ENCODE data around the gene TNFAIP8L3.

Gene TNFAIP8L3

DNA sequence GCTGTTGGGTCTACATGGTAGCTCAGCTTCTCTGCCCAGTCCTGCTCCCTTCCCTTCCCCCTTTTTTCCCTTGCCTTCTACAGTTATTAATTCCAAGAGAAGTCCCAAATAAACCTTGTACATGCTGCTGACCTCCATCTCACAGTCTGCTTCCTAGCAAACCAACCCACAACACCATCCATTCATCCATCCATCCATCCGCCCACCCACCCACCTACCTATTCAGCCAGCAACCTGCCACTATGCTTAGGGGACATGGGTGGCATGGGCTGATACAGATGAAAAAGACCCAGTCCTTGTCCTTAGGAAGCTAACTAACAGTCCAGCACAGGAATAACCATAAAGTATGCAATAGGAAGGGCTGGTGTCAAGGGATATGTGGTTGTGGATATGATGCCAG, 5.7 kb downstream of the TNFAIP8L3 start:
- no peak for DNase-seq

DNA sequence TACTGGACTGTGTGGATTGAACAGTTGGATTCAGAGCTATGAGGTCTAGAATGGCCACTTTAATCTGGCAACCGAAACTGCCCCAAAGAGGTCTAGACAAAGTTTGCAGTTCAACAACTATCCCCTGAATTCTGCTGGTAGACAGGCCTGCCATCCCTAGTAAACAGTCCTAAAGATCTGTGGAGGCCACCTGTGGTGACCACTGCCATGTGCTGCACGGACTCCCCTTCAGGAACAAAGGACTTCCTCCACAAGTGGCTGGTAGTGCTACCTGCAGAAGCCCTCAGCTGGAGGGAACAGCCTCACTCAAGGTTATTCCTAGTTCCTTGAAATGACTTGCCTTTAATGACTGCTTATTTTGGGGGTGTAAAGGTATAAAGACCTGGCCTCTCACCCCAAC, 6.1 kb downstream of the TNFAIP8L3 start:
- DNase-seq: no peak

DNA sequence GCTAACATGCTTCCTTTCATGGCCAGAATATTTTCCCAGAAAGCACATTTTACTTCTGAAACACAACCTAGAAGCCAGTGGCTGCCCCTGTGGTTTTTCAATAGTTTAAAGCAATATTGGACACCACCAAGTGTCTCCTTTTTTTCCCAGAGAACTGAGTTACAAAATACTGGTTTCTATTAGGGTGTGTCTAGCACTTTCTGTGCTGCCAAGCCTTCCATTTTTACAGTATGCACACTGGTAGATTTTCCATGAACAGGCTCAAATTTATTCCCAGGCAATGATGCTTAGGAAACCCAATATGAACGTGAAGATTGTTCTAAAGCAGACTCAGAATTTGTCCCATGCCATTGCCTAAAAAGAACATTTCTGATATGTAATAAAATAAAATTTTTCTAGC, 7.2 kb downstream of the TNFAIP8L3 start:
- no peak for DNase-seq

DNA sequence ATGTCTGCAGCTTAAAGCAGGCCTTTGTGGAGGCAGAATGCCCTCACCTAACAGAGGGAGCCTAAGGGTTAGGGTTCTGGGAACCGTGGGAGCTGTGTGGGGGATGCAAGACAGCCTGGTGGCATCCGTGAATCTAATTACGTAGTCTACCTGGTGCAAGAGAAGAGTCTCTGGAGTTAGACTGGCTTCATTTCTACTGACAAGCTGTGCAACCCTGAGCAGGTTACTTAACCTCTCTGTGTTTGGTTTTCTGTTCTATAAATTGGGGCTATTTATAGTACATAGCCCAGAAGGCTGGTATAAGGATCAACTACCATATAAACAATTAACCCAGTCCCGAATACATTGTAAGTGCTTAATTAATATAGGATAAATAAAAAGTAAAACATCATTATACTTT, 8.3 kb downstream of the TNFAIP8L3 start:
- no peak for DNase-seq

DNA sequence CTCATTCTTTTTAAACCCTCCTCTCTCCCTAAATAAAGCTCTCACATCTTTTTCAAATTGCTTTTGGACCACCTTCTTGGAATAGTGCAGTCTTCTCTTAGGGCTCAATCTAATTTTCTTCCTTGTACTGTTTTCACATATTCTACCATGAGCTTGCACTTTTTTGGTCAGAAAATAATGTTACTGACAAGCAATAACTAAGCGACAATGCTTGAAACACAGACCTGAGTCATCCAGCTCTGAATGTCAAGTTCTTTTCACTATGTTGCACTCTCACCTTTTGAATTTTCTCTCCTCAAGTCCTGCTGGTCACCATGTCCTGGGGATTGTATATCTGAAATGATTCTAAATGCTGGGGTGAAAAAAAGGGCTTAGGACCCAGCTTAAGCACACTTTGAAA, 8.9 kb downstream of the TNFAIP8L3 start:
- no peak for DNase-seq

DNA sequence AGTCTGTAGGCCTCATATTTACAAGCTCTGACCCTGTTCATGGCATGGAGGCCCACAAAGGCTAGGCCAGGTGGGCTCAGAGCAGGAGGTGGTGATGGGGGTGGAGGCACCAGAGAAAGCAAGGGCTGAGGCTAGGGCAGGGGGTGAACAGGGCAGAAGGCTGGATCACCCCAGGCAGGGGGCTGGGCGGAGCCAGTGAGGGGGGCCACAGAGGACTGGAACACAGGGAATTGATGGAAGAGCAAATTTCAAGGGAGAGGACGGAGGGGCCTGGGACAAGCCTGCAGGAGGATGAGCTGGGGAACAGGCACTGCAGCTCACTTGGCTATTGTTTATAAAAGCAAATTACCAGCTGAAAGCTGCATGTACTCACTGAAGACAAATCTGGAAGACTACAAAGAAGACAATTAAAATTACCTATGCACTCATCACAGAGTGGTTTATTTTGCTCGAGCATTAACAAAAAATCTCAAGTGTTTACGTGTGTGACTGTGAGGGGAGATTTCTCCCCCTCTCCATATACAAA, 11.0 kb downstream of the TNFAIP8L3 start:
- DNase-seq: no peak

DNA sequence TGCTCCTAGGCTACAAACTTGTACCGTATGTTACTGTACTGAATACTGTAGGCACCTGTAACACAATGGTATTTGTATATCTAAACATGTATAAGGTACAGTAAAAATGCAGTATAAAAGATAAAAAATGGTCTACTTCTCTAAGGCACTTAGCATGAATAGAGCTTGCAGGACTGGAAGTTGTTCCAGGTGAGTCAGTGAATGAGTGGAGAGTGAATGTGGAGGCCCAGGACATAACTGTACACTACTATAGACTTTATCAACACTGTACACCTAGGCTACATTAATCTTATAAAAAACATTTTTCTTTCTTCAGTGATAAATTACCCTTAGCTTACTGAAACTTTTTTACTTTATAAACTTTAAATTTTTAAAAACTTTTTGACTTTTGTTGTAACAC, 12.5 kb downstream of the TNFAIP8L3 start:
- no peak for DNase-seq

DNA sequence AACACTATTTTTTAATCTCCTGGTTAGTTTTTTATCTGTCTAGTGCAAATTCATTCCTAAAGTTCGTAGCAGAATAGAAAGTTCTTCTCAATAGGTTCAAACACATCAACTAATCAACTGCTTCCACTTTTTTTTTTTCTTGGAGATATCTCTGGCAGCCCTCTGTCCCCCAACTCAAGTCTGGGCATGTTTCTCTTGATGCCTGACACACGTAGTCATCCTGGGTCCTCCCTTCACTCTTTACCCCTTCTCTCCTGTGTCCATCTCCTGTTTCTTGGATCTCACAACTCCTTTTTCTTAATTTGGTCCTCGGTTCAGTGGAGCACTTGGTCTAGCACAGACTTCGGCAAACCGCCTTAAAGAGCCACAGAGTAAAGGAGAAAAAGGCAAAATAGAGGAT, 14.4 kb downstream of the TNFAIP8L3 start:
- no peak for DNase-seq

DNA sequence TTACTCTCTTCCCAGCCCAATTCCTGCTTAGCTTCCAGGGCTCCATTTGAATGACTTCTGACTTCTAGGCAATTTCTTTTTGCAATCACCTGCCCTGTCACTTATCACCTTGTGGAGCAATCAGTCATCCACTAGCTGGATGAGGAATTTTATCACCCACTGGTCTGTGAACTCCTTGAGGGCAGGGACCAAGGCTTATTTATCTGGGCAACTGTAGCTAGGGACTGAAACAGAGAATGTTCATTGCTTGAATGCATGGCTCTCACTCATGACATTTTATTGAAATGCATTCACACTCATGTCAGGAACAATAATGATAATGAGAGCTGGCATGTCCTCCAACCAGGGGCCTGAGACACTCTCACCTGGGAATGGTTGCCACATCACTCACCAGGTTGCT, 15.5 kb downstream of the TNFAIP8L3 start:
- DNase-seq: no peak

DNA sequence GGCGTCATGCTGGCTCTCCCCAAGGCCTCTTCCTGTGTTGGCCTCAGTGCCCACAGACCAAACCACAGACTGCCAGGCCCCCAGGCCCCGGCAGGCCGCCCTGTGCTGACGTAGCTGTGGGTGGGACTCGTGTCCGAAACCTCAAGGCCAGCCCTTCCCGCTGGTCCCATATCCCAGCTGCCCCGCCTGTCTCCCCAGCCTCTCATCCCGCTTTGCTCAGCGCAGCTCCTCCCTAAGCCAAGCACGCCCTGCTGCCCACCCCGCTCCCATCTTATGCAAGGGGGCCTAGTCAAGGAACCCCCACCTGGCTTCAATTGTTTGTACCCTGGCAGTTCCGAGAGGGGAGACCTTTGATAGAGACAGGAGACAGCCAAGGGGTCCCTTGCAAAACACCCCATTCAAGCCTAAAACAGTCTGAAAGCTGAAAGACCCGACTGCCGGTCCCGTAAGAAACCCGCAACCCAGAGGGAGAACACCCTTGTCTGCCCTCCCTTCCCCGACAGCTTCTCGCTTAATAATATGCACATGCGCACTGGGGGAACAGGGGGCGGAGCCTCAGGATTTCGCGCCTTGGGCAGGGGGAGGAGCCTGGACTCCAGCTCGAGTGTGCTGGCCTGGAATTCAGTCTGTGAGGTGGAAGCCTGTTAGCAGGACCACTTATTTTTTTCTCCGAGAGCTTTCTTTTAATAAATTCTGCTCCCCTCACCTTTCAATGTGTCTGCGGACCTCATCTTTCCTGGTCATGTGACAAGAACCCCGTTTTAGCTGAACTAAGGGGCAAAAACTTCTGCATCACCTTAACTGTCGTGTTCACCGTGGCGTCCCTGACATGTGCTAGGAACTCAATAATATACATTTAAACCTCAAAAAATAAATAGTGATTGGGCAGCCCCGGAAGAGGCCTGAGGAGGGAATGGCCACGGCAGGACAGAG, 17.2 kb downstream of the TNFAIP8L3 start:
- DNase-seq: peak; percentile 53

DNA sequence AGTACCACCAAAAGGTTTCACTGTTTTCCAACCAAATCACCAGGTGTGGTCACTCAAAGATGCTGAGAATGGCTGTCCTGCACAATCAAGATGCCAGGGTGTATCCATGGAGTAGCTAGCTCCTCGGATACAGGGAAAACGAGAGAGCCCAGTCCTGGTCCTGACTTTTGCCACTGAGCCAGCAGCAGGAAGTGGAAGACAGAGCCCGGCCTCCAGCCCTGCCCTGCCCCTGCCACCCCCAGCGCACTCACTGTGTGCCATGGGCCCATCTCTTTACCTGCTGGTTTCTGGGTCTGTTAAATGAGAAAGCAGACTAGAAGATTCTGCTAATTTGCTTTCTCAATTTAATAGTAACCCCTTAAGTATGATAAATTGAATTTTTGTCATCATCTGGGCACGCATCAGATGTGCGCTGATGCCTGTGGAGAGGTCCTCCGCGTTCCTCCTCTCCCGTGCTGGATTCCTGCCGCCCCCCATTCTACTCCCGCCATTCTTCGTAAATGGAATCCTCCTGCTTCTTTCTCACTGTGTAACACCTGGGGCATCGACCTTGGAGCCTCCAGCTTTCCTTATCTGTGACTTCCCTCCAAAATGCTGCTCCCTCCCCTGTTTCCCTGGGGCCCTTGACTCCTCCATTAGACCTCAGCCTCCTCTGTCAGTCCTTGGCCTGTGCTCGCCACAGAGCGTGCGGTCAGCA, 18.0 kb downstream of the TNFAIP8L3 start:
- DNase-seq: no peak

DNA sequence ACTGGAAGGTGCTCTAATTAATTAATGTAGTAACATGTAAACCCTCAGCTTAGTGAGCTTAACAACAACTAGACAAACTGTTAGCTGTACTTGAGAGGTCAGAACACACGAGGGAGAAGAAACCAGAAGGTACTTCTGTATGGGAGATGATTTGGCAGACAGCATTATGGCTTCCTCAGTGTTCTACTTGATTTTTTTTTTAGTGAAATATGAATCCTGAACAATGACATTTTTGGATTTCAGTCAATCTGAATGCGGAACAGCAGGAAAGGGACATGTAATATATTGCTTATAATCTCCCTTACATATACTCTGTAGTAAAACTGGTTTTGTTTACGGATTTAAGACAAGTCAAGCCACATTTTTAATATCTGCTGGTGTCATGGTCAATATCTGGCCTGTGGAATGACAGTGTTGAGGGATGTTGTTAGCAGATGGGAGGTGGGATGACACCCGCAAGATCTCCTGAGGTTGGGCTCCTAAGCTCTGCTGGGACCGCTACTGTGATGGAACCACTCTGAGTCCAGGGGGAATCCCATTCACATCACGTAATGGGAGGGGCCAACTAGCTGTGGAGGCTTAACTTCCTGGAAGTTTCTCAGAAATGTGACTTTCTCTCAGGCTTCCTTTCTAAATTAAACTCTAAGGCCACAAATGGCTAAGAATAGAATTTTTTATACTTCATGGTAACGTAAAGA, 18.7 kb downstream of the TNFAIP8L3 start:
- no peak for DNase-seq

DNA sequence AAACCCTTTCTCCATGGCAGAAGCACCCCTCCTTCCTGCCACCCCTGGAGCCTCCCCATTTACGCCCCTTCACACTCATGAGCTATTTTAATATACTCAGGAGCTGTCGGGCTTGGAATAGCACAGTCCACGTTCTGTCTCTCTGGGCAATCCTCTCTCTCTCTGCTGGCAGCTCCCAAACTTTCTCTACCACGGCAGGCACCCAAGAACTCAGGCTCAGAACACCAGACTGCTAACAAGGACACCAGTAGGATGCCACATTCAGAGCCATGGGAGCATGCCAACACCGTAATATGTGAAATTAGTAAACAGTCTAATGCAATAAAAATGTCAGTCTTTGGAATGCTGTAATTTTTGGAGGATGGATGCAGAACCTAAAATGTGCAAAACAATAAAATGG, 19.3 kb downstream of the TNFAIP8L3 start:
- DNase-seq: no peak

DNA sequence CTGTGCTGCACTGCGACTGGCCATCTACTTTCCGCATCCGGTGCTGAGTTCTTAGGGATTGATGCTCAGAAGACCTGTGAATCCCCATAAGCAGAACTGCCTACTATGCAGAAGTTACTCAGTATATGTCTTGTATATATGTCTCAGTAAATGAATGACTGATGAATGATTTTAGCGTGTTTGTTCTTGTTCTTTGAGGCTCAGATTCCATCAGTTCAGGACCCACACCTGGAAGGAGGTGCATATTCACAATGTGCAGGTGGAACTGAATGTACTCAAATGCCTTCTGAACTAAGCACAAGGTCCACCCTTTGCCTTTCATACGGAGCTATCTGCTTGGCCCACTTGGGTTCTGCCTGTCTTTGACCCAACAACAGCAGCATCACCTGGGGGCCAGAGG, 19.8 kb downstream of the TNFAIP8L3 start:
- DNase-seq: no peak

DNA sequence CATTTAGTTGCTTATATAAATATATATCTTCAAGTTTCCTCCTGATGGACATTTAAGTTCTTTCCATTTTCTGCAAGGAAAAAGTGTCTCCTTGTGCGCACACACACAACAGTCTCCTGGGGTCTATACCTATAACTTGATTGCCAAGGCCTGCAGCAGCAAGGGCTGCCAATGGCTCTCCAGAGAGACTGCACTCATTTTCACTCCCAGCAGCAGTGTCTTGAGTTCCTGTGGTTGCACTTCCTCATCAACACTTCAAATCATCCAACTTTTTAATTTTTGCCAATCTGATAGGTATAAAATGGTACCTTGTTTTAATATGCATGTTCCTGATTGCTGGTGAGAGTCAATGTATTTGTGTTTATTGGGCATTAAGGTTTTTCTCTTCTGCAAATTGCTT, 23.1 kb downstream of the TNFAIP8L3 start:
- no peak for DNase-seq

DNA sequence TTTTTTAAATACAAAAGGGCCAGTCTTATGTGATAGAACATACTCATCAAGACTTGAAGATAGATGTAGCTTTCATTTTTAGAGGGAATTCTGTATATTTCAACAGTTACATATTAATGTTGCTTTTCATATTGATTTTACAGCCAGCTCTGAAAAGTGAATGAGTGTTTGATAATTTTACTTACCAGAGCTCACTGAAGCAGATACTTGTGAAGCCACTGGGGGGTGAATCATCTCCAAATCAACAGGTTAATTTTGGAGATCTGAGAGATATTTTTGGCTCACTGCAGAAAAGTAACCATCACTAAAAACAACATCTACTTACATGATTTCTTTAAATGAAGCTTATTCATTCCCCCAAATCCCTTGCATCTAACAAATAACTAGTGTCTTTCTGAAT, 24.7 kb downstream of the TNFAIP8L3 start:
- no peak for DNase-seq

DNA sequence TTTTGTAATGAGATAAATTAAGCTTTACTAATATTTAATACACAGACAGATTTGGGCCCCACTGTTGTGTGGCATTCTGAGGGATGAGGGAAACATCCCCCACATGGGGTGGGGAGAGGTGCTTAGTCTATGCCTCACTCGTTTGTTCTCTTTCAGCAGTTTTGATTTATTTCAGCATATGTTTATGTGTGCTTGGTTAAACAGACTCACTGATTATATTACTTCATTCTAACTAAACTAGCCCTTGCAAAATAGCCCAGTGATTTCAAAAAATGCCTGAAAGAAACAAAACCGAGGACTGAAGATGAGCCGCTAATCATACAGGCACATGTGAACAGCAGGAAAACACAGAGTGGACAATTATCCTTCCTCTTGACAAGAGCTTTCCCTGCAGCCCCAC, 27.2 kb downstream of the TNFAIP8L3 start:
- no peak for DNase-seq

DNA sequence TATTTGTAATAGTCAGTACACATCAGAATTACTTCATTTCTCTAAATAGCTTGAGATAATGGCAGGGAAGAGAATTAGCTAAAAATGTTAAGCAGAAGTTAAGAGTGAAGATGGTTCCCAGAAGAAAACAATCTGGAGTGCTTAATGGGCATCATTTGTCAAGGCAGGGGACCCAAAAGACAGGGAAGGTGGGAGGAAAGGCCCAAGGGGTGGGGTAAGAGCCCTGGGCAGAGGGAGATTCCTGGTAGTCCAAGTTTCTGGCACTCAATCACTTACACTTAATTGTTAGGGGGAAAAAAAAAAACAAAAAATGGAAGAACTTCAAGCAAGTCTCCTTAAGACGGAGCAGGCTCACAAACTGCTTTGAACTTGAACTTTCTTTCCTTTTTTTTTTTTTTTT, 28.9 kb downstream of the TNFAIP8L3 start:
- no peak for DNase-seq

DNA sequence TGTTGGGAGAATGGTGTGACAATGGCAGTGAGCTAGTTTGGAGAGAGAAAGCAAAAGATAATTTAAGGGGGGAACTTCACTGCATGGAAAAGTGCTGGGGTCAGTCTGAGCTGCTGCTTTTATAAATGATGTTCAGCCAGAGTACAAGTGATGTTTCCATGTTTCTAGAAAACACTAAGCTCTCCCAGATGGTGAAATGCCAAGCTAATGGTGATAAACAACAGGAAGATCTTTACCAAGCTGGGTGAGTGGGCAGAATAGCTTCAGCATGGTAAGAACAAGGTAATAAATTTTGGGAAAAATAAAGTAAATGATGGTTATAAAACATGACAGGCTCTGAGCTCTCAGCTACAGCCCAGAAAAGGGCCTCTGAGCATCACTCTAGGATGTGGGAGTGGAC, 29.4 kb downstream of the TNFAIP8L3 start:
- no peak for DNase-seq

DNA sequence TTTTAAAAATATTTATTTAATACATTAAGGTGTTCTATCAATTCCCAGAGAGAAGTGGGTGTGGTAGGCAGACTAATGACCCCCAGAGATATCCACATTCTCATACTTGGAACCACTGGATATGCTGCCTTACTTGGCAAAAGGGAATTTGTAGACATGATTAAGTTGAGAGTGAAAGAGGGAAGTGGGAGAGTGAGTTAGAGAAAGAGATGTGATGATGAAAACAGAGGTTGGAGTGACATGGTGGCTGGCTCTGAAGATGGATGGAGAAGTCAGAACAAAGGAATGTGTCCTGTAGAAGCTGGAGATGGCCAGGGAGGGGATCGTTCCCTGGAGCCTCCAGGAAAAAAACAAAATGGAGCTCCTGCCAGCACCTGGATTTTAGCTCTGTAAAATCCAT, 32.0 kb downstream of the TNFAIP8L3 start:
- DNase-seq: no peak

DNA sequence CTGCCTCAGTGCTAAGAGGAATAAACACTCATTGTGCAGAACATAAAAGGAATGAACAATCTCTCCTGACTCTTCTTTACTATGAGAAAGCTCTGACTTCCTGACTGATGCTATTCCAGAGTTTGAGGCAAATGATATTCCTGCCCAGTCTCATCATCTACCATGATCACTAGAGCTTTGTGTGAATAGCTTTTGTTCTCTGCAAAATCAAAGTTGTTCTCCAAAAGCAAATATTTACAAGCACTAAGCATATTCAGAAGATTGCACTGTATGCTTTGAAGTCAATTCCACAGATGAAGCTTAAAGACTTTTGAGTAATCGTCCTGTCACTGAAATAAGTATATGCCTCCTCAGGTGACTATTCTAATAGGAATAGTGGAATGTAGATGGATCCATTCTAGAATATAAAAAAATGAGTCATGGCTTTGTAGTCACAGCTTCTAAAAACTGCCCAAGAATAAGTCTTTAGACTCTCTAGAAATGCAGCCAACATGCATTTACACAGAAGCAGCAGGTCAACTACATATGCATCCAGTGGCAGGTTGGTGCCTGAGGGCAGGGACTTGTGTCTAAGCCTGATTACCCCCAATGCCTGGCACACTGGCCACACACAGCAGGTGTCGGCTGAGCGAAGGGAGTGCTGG, 34.6 kb downstream of the TNFAIP8L3 start:
- DNase-seq: no peak

DNA sequence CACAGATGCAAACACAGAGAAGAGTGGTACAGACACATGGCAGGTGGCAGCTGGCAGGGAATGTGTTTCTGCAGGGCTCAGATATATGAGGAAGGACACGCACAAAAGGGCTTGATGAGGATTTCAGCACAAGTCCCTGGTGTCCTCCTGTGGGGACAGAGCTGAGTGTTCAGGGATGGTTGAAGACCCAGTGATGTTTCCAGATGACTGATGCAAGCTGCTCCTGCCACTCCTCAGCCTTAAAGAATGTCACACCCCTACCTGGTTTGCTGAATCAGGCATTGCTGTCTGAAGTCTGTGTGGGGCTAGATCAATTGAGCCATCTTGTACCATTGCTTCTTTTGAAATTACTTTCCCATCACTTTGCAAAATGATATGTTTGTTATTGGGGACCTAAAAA, 40.2 kb downstream of the TNFAIP8L3 start:
- no peak for DNase-seq

DNA sequence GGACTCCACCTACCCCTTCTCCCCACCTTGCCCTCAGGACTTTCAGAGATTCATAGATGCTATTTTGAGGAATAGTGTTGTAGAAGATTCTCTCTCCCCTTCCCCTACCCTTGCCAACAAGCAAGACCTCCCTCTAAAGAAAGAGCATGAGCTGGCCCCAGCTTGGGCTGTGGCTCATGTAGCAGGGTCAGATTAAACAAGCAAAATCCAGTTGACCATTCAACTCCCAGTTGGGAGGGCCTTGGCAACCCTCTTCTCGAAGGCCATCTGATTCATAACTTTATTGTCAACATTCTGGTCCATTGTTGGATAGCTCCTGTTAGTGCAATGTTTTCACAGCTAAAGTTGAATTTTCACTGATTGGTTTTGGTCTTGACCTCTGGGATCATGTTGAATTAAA, 41.1 kb downstream of the TNFAIP8L3 start:
- no peak for DNase-seq

Measured in CD4-positive, alpha-beta T cell treated with Interleukin-17A for 4 hours (primary cell).